Tibial nerve (tissue), 4 donors: ENCODE data around the gene SMIM17. TPM values are rescaled to one million over a fixed set of nuclear protein-coding genes. Genes with fewer than 3 reads are reported as not detected.

Source experiments
- DNase-seq, 2 donors: peaks; one replicate each; pipeline ENCODE4 v3.0.0-alpha.2; 2019; ENCODE audit warnings: low spot score in 2 of 2
- H3K27ac ChIP-seq, 4 donors: fragments of 200-600 bp; sonication (generic) in 3 of 4; one replicate each; pipeline ENCODE4 v1.5.1; 2017 to 2019; ENCODE audit warnings: mild to moderate bottlenecking in 1 of 4
- H3K27me3 ChIP-seq, 2 donors: fragments of 200-600 bp; sonication (generic) in 1 of 2; one replicate each; pipeline versions ENCODE4 v1.5.1 to v1.6.0; 2017 to 2019
- H3K36me3 ChIP-seq, 3 donors: fragments of 200-600 bp; sonication (generic); one replicate each; pipeline ENCODE4 v1.5.1; 2018 to 2019
- H3K4me1 ChIP-seq, 4 donors: fragments of 200-600 bp; sonication (generic) in 3 of 4; one replicate each; pipeline ENCODE4 v1.5.1; 2017 to 2019
- H3K4me3 ChIP-seq, 4 donors: fragments of 200-600 bp; sonication (generic) in 3 of 4; one replicate each; pipeline ENCODE4 v1.5.1; 2017 to 2019; ENCODE audit warnings: mild to moderate bottlenecking in 1 of 4, moderate library complexity in 1 of 4
- H3K9me3 ChIP-seq, 4 donors: fragments of 200-600 bp; sonication (generic) in 3 of 4; one replicate each; pipeline ENCODE4 v1.5.1; 2017 to 2019
- EP300 ChIP-seq, 2 donors: sonication (generic); formaldehyde crosslinking; IDR thresholded peaks; one replicate each; pipeline ENCODE4 v1.6.1; 2017; ENCODE audit warnings: antibody characterized with exemption in 2 of 2, mild to moderate bottlenecking in 1 of 2
- POLR2A ChIP-seq, 2 donors: fragments of 450-650 bp; IDR thresholded peaks; one replicate each; pipeline ENCODE4 v1.6.1; 2017; ENCODE audit warnings: antibody characterized with exemption in 2 of 2, mild to moderate bottlenecking in 2 of 2, moderate library complexity in 2 of 2
- WGBS, 2 donors: methylation state at CpG; one replicate each; pipeline ENCODE4 v1.1.5; 2018; 5-methylcytosine and 5-hydroxymethylcytosine counted together
- total RNA-seq, 4 donors: library from RNA; depleted of rRNA; stranded (reverse); fragments of >200 nt; gene quantifications; one replicate each; pipeline ENCODE4 v1.1.0, GENCODE V29; 2016
- TF ChIP-seq, protein P1 (sequence below), 5 experiments: fragments of 200-600 bp in 3 of 5; fragments of 450-650 bp in 2 of 5; sonication (generic) in 3 of 5; IDR thresholded peaks; one replicate each; pipeline ENCODE4 v1.5.1; 2016 to 2019; ENCODE audit warnings: antibody characterized with exemption in 5 of 5, mild to moderate bottlenecking in 3 of 5, moderate library complexity in 2 of 5

Gene SMIM17
- total RNA-seq, 4 donors from 2014 or later: 0.60 to 0.84 (median 0.78) TPM; not detected in 1

DNA sequence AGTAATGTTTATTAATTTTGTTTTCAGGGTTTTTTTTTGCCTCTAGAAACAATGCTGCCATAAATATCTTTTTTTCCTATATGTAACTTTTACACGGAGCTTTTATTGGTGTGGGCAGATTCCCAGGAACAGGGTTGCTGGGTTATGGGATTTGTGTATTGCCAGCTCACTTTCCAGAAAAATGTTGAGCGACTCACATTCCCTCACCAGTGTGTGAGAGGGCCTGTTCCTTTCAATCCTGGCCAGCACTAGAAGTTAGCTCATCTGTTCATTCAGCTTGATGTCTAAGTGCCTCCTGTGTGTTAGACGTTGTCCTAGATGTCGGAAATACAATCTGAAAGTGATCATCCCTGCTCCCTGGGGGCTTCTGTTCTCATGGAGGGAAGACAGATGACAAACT lies 45.3 kb upstream of the SMIM17 start:
- H3K27ac ChIP-seq: no peak overlapping the region
- H3K9me3 ChIP-seq: peaks cover 0 to 46% (median 8%) of the 10 kb centered on the region in 4 donors
- H3K4me3 ChIP-seq: no peak overlapping the region
- H3K4me1 ChIP-seq: peaks cover 0 to 14% (median 3%) of the 10 kb centered on the region in 4 donors
- H3K36me3 ChIP-seq: peaks cover 0 to 50% (median 5%) of the 10 kb centered on the region in 3 donors
- H3K27me3 ChIP-seq: no peaks in the 10 kb centered on the region
- 93 to 94% methylated on average over 4 of the region's 4 CpGs for WGBS, 2 donors
- TF ChIP-seq EP300 (IDR thresholded peaks at IDR 0.05) (no peak), POLR2A (IDR thresholded peaks at IDR 0.05) (no peak)
- TF ChIP-seq, protein P1, sequence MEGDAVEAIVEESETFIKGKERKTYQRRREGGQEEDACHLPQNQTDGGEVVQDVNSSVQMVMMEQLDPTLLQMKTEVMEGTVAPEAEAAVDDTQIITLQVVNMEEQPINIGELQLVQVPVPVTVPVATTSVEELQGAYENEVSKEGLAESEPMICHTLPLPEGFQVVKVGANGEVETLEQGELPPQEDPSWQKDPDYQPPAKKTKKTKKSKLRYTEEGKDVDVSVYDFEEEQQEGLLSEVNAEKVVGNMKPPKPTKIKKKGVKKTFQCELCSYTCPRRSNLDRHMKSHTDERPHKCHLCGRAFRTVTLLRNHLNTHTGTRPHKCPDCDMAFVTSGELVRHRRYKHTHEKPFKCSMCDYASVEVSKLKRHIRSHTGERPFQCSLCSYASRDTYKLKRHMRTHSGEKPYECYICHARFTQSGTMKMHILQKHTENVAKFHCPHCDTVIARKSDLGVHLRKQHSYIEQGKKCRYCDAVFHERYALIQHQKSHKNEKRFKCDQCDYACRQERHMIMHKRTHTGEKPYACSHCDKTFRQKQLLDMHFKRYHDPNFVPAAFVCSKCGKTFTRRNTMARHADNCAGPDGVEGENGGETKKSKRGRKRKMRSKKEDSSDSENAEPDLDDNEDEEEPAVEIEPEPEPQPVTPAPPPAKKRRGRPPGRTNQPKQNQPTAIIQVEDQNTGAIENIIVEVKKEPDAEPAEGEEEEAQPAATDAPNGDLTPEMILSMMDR (IDR thresholded peaks at IDR 0.05): no peak
- no peak for DNase-seq

DNA sequence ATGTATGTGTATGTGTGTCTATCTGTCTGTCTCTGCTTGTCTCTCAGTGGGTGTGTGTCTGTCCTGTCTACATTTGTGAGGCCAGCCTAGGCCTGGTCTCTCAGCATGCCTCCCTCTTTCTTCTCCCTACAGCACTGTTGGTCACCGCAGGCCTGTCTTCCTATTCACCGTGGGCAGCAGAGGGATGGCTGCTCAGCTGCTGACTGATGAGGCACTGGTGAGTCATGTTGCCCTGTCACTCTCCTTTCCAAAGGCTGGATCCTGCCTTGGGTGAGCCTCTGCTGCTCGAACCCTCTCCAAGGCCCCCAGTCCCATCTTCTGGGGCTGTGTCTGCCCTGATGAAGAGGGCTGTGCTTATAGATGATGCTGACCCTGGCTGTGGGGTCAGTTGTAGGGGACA lies 41.6 kb upstream of the SMIM17 start:
- DNase-seq: no peak
- peaks cover 0 to 6% (median under 1%) of the 10 kb centered on the region in 4 donors for H3K4me1 ChIP-seq
- 90 to 97% methylated on average over 3 of the region's 3 CpGs for WGBS, 2 donors
- H3K27me3 ChIP-seq: no peaks in the 10 kb centered on the region
- peaks cover 0 to 82% (median 24%) of the 10 kb centered on the region in 4 donors for H3K9me3 ChIP-seq
- TF ChIP-seq POLR2A (IDR thresholded peaks at IDR 0.05): no peak
- TF ChIP-seq, protein P1 (IDR thresholded peaks at IDR 0.05): no peak
- no peak overlapping the region for H3K4me3 ChIP-seq
- H3K27ac ChIP-seq: no peak overlapping the region
- H3K36me3 ChIP-seq: peaks cover 0 to 87% (median 5%) of the 10 kb centered on the region in 3 donors

DNA sequence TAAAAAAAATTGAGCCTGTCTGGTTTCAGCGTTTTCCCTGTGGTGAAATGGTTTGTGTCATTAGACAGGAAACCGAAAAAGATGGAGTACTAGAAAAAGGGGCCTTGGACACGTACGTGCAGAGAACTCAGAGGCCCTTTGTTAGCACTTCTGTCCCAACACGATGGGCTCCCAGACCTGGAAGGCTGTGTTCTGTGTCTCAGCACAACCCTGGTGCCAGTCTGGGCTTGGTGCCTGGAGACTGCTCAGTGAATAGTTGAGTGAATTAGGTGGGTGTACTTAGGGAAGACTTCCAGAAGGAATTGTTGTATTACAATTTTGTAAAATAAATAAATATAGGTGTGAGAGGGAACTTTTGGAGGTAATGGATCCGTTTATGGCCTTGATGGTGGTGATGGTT lies 39.1 kb upstream of the SMIM17 start:
- H3K36me3 ChIP-seq: peaks cover 0 to 89% (median 5%) of the 10 kb centered on the region in 3 donors
- H3K27ac ChIP-seq: no peak overlapping the region
- no peaks in the 10 kb centered on the region for H3K27me3 ChIP-seq
- H3K4me3 ChIP-seq: no peak overlapping the region
- no peaks in the 10 kb centered on the region for H3K4me1 ChIP-seq
- peaks cover 0 to 92% (median 37%) of the 10 kb centered on the region in 4 donors for H3K9me3 ChIP-seq
- no peak for DNase-seq
- WGBS, 2 donors: 81 to 82% methylated on average over 6 of the region's 6 CpGs
- TF ChIP-seq, protein P1 (IDR thresholded peaks at IDR 0.05): no peak

DNA sequence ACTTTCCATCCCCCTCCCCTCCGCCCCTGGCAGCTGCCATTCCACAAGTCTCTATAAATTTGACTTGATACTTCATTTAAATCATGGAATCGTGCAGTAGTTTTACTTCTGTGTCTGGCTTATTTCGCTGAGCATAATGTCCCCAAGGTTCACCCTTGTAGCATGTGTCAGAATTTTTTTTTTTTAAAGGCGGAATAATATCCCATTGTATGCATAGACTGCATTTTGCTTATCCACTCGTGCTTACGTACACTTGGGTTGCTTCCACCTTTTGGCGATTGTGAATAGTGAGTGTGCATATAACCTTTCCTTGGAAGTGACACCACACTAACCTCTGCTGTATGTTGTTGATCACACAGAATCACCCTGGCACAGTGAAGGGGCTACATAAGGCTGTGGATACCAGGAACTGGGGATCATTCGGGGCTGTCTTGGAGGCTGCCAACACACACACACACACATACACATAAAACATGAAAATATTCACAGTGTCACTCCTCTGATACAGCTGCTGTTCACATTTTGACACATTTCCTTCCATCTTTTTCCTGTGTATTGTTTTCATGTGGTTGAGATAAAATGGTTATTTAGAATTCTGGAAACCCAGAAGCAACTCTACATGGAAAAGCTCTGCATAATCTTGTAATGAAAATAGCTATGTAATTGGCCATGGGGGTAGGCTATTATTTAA lies 34.5 kb upstream of the SMIM17 start:
- Histone ChIP-seq H3K27me3 (no peaks in the 10 kb centered on the region), H3K27ac (no peak overlapping the region), H3K9me3 (peaks cover 0 to 99% (median 44%) of the 10 kb centered on the region in 4 donors), H3K4me3 (no peak overlapping the region), H3K36me3 (peaks cover 0 to 100% (median 0%) of the 10 kb centered on the region in 3 donors), H3K4me1 (no peaks in the 10 kb centered on the region)
- WGBS, 2 donors: 89 to 90% methylated on average over 8 of the region's 8 CpGs
- no peak for TF ChIP-seq EP300 (IDR thresholded peaks at IDR 0.05)
- TF ChIP-seq, protein P1 (IDR thresholded peaks at IDR 0.05): no peak
- TF ChIP-seq POLR2A (IDR thresholded peaks at IDR 0.05): no peak
- DNase-seq: no peak

DNA sequence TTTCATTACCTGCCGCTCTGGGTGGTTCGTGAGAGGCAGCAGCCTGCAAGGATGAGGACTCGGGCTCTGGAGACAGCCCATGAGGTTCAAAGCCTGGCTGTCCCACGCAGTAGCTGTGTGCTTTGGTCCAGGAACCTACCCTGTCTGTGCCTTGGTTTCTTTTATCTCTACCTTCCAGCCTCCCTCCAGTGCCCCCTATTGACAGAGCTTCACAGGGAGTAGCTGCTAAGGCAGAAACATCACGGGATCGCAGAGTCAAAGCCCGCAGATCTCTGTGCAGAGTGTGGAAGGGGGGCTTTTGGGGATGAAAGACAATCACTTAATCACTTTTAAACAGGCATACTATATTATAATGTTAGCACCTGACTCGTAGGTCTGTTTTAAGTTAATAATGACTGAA lies 31.7 kb upstream of the SMIM17 start:
- Histone ChIP-seq H3K4me1 (no peaks in the 10 kb centered on the region), H3K4me3 (no peak overlapping the region), H3K27ac (no peak overlapping the region), H3K9me3 (peaks cover 0 to 100% (median 44%) of the 10 kb centered on the region in 4 donors), H3K27me3 (no peaks in the 10 kb centered on the region), H3K36me3 (peaks cover 0 to 100% (median 0%) of the 10 kb centered on the region in 3 donors)
- TF ChIP-seq EP300 (IDR thresholded peaks at IDR 0.05): no peak
- TF ChIP-seq, protein P1 (IDR thresholded peaks at IDR 0.05): no peak
- no peak for TF ChIP-seq POLR2A (IDR thresholded peaks at IDR 0.05)
- DNase-seq: no peak
- WGBS, 2 donors: 68 to 71% methylated on average over 8 of the region's 8 CpGs
